Activated CD4-positive, alpha-beta T cell treated with anti-CD3 and anti-CD28 coated beads for 36 hours (primary cell): Measurements from ENCODE around the gene CYBB. TPM values are rescaled to one million over a fixed set of nuclear protein-coding genes. Genes with fewer than 3 reads are reported as not detected.

Source experiments
- ATAC-seq: fragments of 200-7000 bp; cut with Tn5 transposase; one replicate; pipeline ENCODE4 v1.10.0; 2021; ENCODE audit warnings: mild to moderate bottlenecking, moderate library complexity
- CTCF ChIA-PET: fragments of 350-600 bp; sonication (Branson Sonifier 250); formaldehyde crosslinking; loops from one replicate; lab custom pipeline; 2021; ENCODE audit warnings: antibody characterized with exemption; lab: Charles Lee
- POLR2A ChIA-PET: fragments of 350-600 bp; sonication (Branson Sonifier 250); formaldehyde crosslinking; loops from one replicate; lab custom pipeline; 2021; ENCODE audit warnings: antibody characterized with exemption, inconsistent platforms; lab: Charles Lee
- DNase-seq: peaks from one replicate; pipeline ENCODE4 v3.0.0-alpha.2; 2020
- H3K27ac Mint-ChIP-seq: one replicate; pipeline ENCODE4 v1.8.0; 2021; ENCODE audit warnings: mixed read lengths
- H3K27me3 Mint-ChIP-seq: one replicate; pipeline ENCODE4 v1.8.0; 2021; ENCODE audit warnings: mixed read lengths
- H3K36me3 Mint-ChIP-seq: one replicate; pipeline ENCODE4 v1.8.0; 2021; ENCODE audit warnings: low read depth, mixed read lengths
- H3K4me1 Mint-ChIP-seq: one replicate; pipeline ENCODE4 v1.8.0; 2021; ENCODE audit warnings: mixed read lengths
- H3K4me3 Mint-ChIP-seq: one replicate; pipeline ENCODE4 v1.8.0; 2021; ENCODE audit warnings: mild to moderate bottlenecking, moderate library complexity, mixed read lengths
- H3K9me3 Mint-ChIP-seq: one replicate; pipeline ENCODE4 v1.8.0; 2021; ENCODE audit warnings: low read depth, mixed read lengths
- intact Hi-C, 2 experiments: fragments of 100-400 bp; cut with DNase I in 1 of 2; cut with micrococcal nuclease in 1 of 2; formaldehyde crosslinking; loops; one replicate each; pipeline versions ENCODE4 v1.14.2 to v1.15.1; 2022 to 2024; cut with DNase I, micrococcal nuclease
- total RNA-seq, 2 experiments: library from RNA; stranded (reverse); gene quantifications; one replicate each; pipeline ENCODE4 v1.2.3, GENCODE V29; 2021

The CYBB gene
- total RNA-seq = not detected

DNA sequence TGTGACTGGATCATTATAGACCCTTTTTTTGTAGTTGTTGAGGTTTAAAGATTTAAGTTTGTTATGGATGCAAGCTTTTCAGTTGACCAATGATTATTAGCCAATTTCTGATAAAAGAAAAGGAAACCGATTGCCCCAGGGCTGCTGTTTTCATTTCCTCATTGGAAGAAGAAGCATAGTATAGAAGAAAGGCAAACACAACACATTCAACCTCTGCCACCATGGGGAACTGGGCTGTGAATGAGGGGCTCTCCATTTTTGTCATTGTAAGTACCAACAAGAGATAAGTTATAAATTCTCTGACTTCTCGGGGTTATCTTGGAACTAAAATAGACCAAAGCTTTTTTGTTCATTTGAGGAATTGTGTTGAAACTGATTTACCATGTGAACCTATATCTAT, at the start of gene CYBB:
Gene CYBB (plus strand): TSS at position 203 of the 400 bp plus-strand sequence. CDS start 19 bp downstream, at position 222.
- H3K36me3 Mint-ChIP-seq = no peaks in the 10 kb centered on the region
- intact Hi-C loops = no loop called here
- no peaks in the 10 kb centered on the region for H3K9me3 Mint-ChIP-seq
- H3K4me3 Mint-ChIP-seq = no peak within 1 kb of the TSS
- DNase-seq (no peak), ATAC-seq (no peak)
- POLR2A ChIA-PET = no interaction called here
- CTCF ChIA-PET = interaction anchor here (1.3 kb wide), 1 partner anchor 34 kb away, joined by 3 read pairs; no protein-coding TSS in a partner anchor
- no peaks in the 10 kb centered on the region for H3K27me3 Mint-ChIP-seq
- no peak within 1 kb of the TSS for H3K27ac Mint-ChIP-seq
- H3K4me1 Mint-ChIP-seq = peaks cover 21% of the 10 kb centered on the region

DNA sequence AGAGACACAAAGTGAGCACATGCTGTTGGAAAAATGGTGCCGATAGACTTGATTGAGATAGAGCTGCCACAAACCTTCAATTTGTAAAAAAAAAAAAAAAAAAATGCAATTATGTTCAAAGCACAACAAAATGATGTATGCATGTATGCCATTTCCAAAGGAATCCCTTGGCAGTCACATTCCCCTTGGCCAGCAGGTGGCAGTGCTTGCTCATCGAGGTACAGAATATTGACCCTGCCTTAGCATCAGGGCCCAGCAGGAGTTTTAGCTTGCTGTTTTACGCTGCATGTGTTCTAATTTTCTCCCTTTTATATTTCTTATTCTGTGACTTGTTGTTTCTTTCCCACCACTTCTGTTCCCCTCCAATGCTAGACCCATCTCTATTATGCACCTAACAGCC, 34.5 kb upstream of the CYBB start:
- ChIA-PET CTCF (interaction anchor here (0.7 to 6.4 kb wide), 14 partner anchors 8 to 422 kb away, joined by 3 to 119 read pairs (median 4); partner anchors contain the start of gene DYNLT3), POLR2A (interaction anchor here (0.6 to 1.0 kb wide), 2 partner anchors 41 to 58 kb away, joined by 3 read pairs; no protein-coding TSS in a partner anchor)
- intact Hi-C loops = loop anchor here (1.0 to 5.0 kb wide), 4 partner anchors 42 to 422 kb away; partner anchors contain the start of gene DYNLT3 (in 1 of the 2)
- Mint-ChIP-seq H3K9me3 (no peaks in the 10 kb centered on the region), H3K36me3 (no peaks in the 10 kb centered on the region), H3K27ac (no peak overlapping the region), H3K4me1 (peaks cover 19% of the 10 kb centered on the region), H3K4me3 (no peak overlapping the region), H3K27me3 (no peaks in the 10 kb centered on the region)
- peak; percentile 56 for ATAC-seq
- peak; percentile 84 for DNase-seq

DNA sequence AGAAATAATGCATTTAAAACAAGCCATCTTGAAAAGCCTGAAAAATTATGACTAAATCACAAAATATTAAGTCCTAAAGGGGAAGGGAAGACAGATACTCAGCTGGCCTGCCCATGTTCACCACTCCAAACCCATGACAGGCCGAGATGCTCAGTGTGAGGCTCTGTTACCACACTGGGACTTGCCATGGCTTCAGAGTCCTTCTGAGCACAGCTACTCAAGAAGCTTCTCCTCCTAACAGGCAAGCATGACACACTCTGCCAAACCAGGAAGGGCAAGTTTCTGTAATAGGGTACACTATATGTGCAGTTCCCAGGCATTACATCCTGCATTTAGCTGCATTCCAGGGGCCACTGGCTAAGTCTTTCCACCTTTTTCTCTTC, 34.0 kb upstream of the CYBB start:
- H3K27me3 Mint-ChIP-seq = no peaks in the 10 kb centered on the region
- no peak overlapping the region for H3K4me3 Mint-ChIP-seq
- H3K27ac Mint-ChIP-seq = peak overlapping the region; percentile 65
- POLR2A ChIA-PET = interaction anchor here (0.6 to 1.1 kb wide), 3 partner anchors 40 to 100 kb away, joined by 3 read pairs; no protein-coding TSS in a partner anchor
- H3K36me3 Mint-ChIP-seq = no peaks in the 10 kb centered on the region
- CTCF ChIA-PET = interaction anchor here (0.7 to 6.4 kb wide), 13 partner anchors 8 to 422 kb away, joined by 3 to 119 read pairs (median 4); partner anchors contain the start of gene DYNLT3
- ATAC-seq = peak; percentile 52
- DNase-seq = peak; percentile 16
- no peaks in the 10 kb centered on the region for H3K9me3 Mint-ChIP-seq
- intact Hi-C loops = loop anchor here (1.0 to 5.0 kb wide), 8 partner anchors 8 to 421 kb away; partner anchors contain the start of gene DYNLT3 (in 1 of the 2)
- H3K4me1 Mint-ChIP-seq = peaks cover 19% of the 10 kb centered on the region

DNA sequence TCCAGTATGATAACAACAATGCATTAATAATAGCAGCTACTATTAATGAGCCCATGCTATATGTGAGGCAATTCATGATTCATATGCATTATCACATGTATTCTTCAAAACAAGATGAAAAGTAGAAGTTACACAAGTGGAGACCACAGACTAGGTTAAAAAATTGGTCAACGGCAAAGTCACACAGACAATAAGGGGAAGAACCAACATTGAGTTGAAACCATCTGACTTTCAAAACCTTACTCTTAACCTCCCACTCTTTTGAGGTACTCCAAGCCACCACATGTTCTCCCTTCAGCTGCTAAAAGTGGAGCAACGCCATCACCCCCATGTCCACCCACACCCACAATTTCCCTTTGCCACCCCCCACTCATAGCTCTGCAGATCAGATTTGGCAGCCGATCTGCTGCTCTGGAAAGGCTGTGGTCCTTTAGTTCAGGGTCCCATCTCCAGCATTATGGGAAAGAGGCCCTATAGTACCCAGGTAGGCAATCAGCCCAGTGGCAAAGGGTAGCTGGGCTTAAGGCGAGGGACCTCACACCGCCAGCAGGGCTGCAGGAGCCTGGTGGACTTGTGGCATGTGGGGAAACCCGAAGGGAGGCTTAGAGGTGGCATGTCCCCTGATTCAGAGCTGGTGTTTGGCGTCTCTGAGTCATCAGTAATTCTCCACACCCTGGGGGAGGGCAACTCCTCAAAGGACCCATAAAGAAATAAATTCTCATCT, 33.5 kb upstream of the CYBB start:
- Mint-ChIP-seq H3K27me3 (no peaks in the 10 kb centered on the region), H3K4me3 (no peak overlapping the region), H3K36me3 (no peaks in the 10 kb centered on the region), H3K9me3 (no peaks in the 10 kb centered on the region), H3K27ac (peak overlapping the region; percentile 65), H3K4me1 (peaks cover 19% of the 10 kb centered on the region)
- ChIA-PET POLR2A (interaction anchor here (1.0 to 1.1 kb wide), 2 partner anchors 40 to 99 kb away, joined by 3 read pairs; no protein-coding TSS in a partner anchor), CTCF (interaction anchor here (0.8 to 6.4 kb wide), 9 partner anchors 9 to 421 kb away, joined by 3 to 119 read pairs (median 5); partner anchors contain the start of gene DYNLT3)
- DNase-seq = peak; percentile 59
- peak; percentile 82 for ATAC-seq
- intact Hi-C loops = loop anchor here (1.0 to 5.0 kb wide), 7 partner anchors 8 to 421 kb away; no protein-coding TSS in a partner anchor

DNA sequence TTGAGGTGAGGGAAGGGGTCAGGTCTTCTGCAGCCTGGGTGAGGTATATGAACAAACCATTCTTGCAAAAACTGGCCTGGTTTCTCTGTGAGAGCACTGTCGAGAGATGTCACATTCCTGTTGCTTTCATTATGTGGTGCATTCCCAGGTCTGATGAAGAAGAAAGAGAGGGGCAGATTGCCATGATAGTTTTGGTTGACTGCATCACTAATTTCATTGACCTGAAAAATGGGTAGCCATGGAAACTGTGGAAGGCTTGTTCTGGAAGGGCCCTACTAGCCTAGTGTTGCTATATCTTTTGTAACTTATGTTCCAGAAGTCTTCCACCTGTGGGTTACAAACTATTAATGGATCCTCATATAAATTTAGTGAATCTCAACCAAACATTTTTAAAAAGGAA, 32.9 kb upstream of the CYBB start:
- intact Hi-C loops = loop anchor here (1.0 to 5.0 kb wide), 7 partner anchors 7 to 420 kb away; no protein-coding TSS in a partner anchor
- Mint-ChIP-seq H3K4me3 (no peak overlapping the region), H3K4me1 (peaks cover 21% of the 10 kb centered on the region), H3K27ac (no peak overlapping the region), H3K9me3 (no peaks in the 10 kb centered on the region), H3K36me3 (no peaks in the 10 kb centered on the region), H3K27me3 (no peaks in the 10 kb centered on the region)
- no peak for ATAC-seq
- ChIA-PET CTCF (interaction anchor here (2.0 to 6.4 kb wide), 2 partner anchors 8 to 78 kb away, joined by 6 to 119 read pairs; no protein-coding TSS in a partner anchor), POLR2A (interaction anchor here (1.1 kb wide), 1 partner anchor 99 kb away, joined by 3 read pairs; no protein-coding TSS in a partner anchor)
- no peak for DNase-seq

DNA sequence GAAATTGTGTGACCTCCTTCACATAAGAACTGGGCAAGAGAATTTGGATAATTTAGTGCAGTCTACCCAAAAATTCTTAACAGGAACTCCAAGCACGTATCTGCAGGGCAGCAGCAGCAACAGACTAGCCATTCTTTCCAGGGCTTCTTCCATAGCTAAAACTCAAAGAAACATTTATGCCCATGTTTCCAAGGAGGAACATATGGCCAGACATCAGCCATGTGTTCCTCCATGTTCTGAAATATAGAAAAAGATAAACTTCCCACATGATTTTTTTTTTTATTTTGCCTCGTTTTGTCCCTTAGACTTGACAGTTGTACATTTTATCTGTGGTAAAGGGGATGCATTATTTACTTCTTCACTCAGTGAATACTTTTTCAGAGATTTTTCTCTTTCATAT, 27.6 kb upstream of the CYBB start:
- no peaks in the 10 kb centered on the region for H3K36me3 Mint-ChIP-seq
- DNase-seq = no peak
- H3K27ac Mint-ChIP-seq = no peak overlapping the region
- H3K27me3 Mint-ChIP-seq = no peaks in the 10 kb centered on the region
- CTCF ChIA-PET = no interaction called here
- no peaks in the 10 kb centered on the region for H3K9me3 Mint-ChIP-seq
- POLR2A ChIA-PET = no interaction called here
- H3K4me1 Mint-ChIP-seq = peaks cover 6% of the 10 kb centered on the region
- intact Hi-C loops = no loop called here
- no peak overlapping the region for H3K4me3 Mint-ChIP-seq
- ATAC-seq = no peak

DNA sequence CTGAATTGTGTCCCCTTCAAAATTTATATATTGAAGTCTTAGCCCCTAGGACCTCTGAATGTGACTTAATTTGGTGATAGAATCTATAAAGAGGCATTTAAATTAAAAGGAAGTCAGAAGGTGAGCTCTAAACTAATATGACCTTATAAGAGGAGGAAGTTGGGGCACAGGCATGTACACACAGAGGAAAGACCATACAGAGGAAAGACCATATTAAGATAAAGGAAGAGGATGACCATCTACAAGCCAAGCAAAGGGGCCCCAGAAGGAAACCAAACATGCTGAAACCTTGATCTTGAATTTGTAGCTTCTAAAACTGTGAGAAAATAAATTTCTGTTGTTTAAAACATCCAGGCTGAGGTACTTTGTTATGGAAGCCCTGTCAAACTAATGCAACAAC, 26.9 kb upstream of the CYBB start:
- DNase-seq (no peak), ATAC-seq (no peak)
- Mint-ChIP-seq H3K27me3 (no peaks in the 10 kb centered on the region), H3K36me3 (no peaks in the 10 kb centered on the region), H3K9me3 (no peaks in the 10 kb centered on the region), H3K4me3 (no peak overlapping the region), H3K4me1 (peaks cover 10% of the 10 kb centered on the region), H3K27ac (no peak overlapping the region)
- ChIA-PET POLR2A (no interaction called here), CTCF (interaction anchor here (0.6 to 0.9 kb wide), 2 partner anchors 84 to 574 kb away, joined by 3 to 4 read pairs; no protein-coding TSS in a partner anchor)
- intact Hi-C loops = no loop called here

DNA sequence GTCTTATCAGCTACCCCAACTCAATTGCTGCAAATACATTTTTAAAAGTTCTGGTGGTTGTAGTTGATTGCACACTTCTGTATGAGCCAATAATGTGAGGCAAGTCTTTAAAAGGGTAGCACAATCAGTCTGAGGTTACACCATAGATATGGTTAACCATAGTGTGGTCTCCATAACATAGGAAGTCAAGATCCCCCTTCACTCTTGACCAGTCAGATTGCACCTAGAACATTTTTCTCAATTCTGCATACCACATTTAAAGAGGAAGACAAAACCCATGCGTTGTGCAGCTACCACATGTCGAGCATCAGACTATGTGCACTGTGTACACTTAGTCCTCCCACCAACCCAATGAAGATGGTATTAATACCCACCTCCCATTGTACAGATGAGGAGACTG, 26.5 kb upstream of the CYBB start:
- Mint-ChIP-seq H3K4me3 (no peak overlapping the region), H3K4me1 (peaks cover 11% of the 10 kb centered on the region), H3K27me3 (no peaks in the 10 kb centered on the region), H3K9me3 (no peaks in the 10 kb centered on the region), H3K27ac (no peak overlapping the region), H3K36me3 (no peaks in the 10 kb centered on the region)
- ATAC-seq (no peak), DNase-seq (no peak)
- intact Hi-C loops = no loop called here
- POLR2A ChIA-PET = no interaction called here
- CTCF ChIA-PET = interaction anchor here (0.6 to 0.9 kb wide), 4 partner anchors 8 to 573 kb away, joined by 3 to 4 read pairs (median 4); no protein-coding TSS in a partner anchor

DNA sequence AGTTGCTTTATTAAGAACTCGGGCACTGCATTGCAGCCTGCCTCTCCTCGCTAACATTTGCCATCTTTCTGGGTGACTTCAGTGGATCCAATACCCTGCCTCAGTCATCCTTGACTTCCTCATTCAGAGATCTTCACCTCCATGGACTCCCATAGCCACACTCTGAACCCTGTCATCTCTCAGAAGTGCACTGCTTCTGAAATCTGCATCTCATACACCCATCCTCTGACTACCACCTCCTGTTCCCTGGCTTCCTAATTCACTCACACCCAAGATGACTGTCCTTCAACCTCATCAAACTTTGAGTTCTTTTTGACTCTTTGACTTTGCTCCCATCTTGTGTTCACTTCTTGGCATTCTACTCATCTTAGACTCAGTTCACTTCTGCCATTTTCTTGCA, 25.3 kb upstream of the CYBB start:
- H3K27ac Mint-ChIP-seq = no peak overlapping the region
- ChIA-PET CTCF (interaction anchor here (1.0 to 1.3 kb wide), 2 partner anchors 9 to 118 kb away, joined by 3 to 6 read pairs; no protein-coding TSS in a partner anchor), POLR2A (interaction anchor here (0.6 kb wide), 1 partner anchor 155 kb away, joined by 4 read pairs; no protein-coding TSS in a partner anchor)
- H3K36me3 Mint-ChIP-seq = no peaks in the 10 kb centered on the region
- DNase-seq = peak; percentile 7
- peak; percentile 92 for ATAC-seq
- H3K4me1 Mint-ChIP-seq = peaks cover 12% of the 10 kb centered on the region
- intact Hi-C loops = loop anchor here in 1 of 2 experiments (1.0 to 2.0 kb wide), 2 partner anchors 8 to 92 kb away; partner anchors contain the start of gene DYNLT3
- H3K4me3 Mint-ChIP-seq = no peak overlapping the region
- no peaks in the 10 kb centered on the region for H3K27me3 Mint-ChIP-seq
- no peaks in the 10 kb centered on the region for H3K9me3 Mint-ChIP-seq

DNA sequence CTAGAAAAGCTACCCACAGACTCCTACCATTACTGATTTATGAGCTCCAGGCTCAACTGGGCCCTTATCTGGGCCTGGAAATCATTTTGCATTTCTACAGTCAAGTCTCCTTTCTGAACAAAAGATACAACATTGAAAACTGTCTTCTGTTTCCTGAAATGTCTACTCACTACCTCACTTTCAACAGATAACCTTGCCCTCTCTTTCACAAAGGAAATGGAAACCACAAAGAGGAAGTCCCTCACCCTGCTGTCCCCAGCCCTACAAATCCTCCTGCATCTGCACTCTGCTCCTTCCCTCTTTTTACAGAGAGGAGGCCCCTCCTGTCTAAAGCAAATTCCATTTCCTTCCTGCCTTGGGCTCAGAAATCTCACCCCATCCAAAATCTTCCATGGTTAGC, 24.8 kb upstream of the CYBB start:
- intact Hi-C loops = loop anchor here in 1 of 2 experiments (2.0 kb wide), 1 partner anchor 92 kb away; the partner anchor contains the start of gene DYNLT3
- Mint-ChIP-seq H3K9me3 (no peaks in the 10 kb centered on the region), H3K27ac (no peak overlapping the region), H3K4me3 (no peak overlapping the region), H3K4me1 (peaks cover 12% of the 10 kb centered on the region), H3K36me3 (no peaks in the 10 kb centered on the region), H3K27me3 (no peaks in the 10 kb centered on the region)
- DNase-seq (peak; percentile 15), ATAC-seq (peak; percentile 73)
- ChIA-PET CTCF (interaction anchor here (0.7 to 1.3 kb wide), 3 partner anchors 9 to 117 kb away, joined by 3 to 6 read pairs (median 5); no protein-coding TSS in a partner anchor), POLR2A (interaction anchor here (0.6 kb wide), 1 partner anchor 154 kb away, joined by 4 read pairs; no protein-coding TSS in a partner anchor)

DNA sequence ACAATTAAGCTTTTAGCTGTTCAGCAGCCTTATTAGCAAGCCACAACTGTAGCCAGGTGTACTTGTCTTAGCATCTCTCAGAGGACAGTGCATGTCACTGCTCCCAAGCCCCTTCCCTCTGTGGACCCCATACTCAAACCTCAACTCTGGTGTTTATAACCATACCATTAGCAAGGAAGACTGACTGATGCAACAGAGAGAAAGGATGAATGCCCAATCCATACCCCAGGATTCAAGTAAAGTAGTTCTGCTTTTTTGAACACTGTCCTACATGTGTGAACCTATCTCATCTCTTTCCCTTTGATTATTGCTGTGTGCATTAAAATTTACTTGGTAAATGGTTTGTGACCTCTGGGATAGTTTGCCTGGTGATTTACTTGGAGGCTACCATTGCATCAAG, 22.8 kb upstream of the CYBB start:
- Mint-ChIP-seq H3K4me1 (peaks cover 15% of the 10 kb centered on the region), H3K9me3 (no peaks in the 10 kb centered on the region), H3K27me3 (no peaks in the 10 kb centered on the region), H3K36me3 (no peaks in the 10 kb centered on the region), H3K27ac (no peak overlapping the region), H3K4me3 (no peak overlapping the region)
- ATAC-seq = no peak
- CTCF ChIA-PET = no interaction called here
- no peak for DNase-seq
- intact Hi-C loops = no loop called here
- POLR2A ChIA-PET = no interaction called here
